Measurements from ENCODE around the gene TMF1. TPM values are rescaled to one million over a fixed set of nuclear protein-coding genes. Genes with fewer than 3 reads are reported as not detected.

Gene TMF1
- total and polyA plus RNA-seq, 7 experiments from 2014 or later = 36.1 to 71.8 (median 47.7) TPM

GRCh38 chr3:69032142-69032541 is 20.0 kb downstream of the TMF1 start:
- no peaks in the 10 kb centered on the region for H3K4me1 ChIP-seq (ENCODE audit: control insufficient read depth in 2 of 2, insufficient read depth in 2 of 2, low read length in 2 of 2)
- H3K9me3 ChIP-seq (ENCODE audit: control insufficient read depth in 2 of 3, low read length in 3 of 3) = no peaks in the 10 kb centered on the region
- DNase-seq = no peak
- Mint-ChIP-seq H3K27ac (peak overlapping the region in 1 of 9 donors; percentile 52), H3K9me3 (no peaks in the 10 kb centered on the region), H3K4me3 (no peak overlapping the region), H3K27me3 (no peaks in the 10 kb centered on the region), H3K36me3 (peaks cover 9 to 53% (median 43%) of the 10 kb centered on the region in 5 donors), H3K4me1 (peaks cover 0 to 24% (median 3%) of the 10 kb centered on the region in 7 donors)
- peaks cover 5 to 74% (median 48%) of the 10 kb centered on the region in 3 experiments for H3K36me3 ChIP-seq (ENCODE audit: control insufficient read depth in 2 of 3, insufficient read depth in 3 of 3, low read length in 3 of 3)
- no peak overlapping the region for H3K27ac ChIP-seq (ENCODE audit: low read depth, low read length)
- intact Hi-C loops (cut with micrococcal nuclease) = loop anchor here in 1 of 2 donors (10.0 kb wide), 1 partner anchor 153 kb away; no protein-coding TSS in a partner anchor
- ATAC-seq = no peak
- no peak overlapping the region for H3K4me3 ChIP-seq (ENCODE audit: low read length)
- POLR2A ChIA-PET = interaction anchor here (0.8 kb wide), 1 partner anchor 11 kb away, joined by 4 read pairs; no protein-coding TSS in a partner anchor
- H3K27me3 ChIP-seq (ENCODE audit: control insufficient read depth in 2 of 2, insufficient read depth in 2 of 2, low read length in 2 of 2) = no peaks in the 10 kb centered on the region
- CTCF ChIA-PET = interaction anchor here (0.6 kb wide), 1 partner anchor 292 kb away, joined by 4 read pairs; no protein-coding TSS in a partner anchor

GRCh38 chr3:69031635-69032034 is 20.5 kb downstream of the TMF1 start:
- intact Hi-C loops (cut with micrococcal nuclease) = loop anchor here in 1 of 2 donors (10.0 kb wide), 1 partner anchor 153 kb away; no protein-coding TSS in a partner anchor
- Mint-ChIP-seq H3K4me1 (peaks cover 0 to 21% (median 3%) of the 10 kb centered on the region in 7 donors), H3K9me3 (no peaks in the 10 kb centered on the region), H3K4me3 (no peak overlapping the region), H3K27ac (no peak overlapping the region), H3K36me3 (peaks cover 9 to 56% (median 42%) of the 10 kb centered on the region in 5 donors), H3K27me3 (no peaks in the 10 kb centered on the region)
- no peak for DNase-seq
- Histone ChIP-seq H3K27ac (ENCODE audit: low read depth, low read length) (no peak overlapping the region), H3K27me3 (ENCODE audit: control insufficient read depth in 2 of 2, insufficient read depth in 2 of 2, low read length in 2 of 2) (no peaks in the 10 kb centered on the region), H3K4me3 (ENCODE audit: low read length) (no peak overlapping the region), H3K9me3 (ENCODE audit: control insufficient read depth in 2 of 3, low read length in 3 of 3) (no peaks in the 10 kb centered on the region), H3K4me1 (ENCODE audit: control insufficient read depth in 2 of 2, insufficient read depth in 2 of 2, low read length in 2 of 2) (no peaks in the 10 kb centered on the region), H3K36me3 (ENCODE audit: control insufficient read depth in 2 of 3, insufficient read depth in 3 of 3, low read length in 3 of 3) (peaks cover 5 to 70% (median 44%) of the 10 kb centered on the region in 3 experiments)
- ChIA-PET CTCF (no interaction called here), POLR2A (interaction anchor here (0.8 kb wide), 1 partner anchor 12 kb away, joined by 4 read pairs; no protein-coding TSS in a partner anchor)
- no peak for ATAC-seq

- Mint-ChIP-seq H3K27ac (no peak overlapping the region), H3K27me3 (no peaks in the 10 kb centered on the region), H3K9me3 (no peaks in the 10 kb centered on the region), H3K4me1 (peaks cover 0 to 8% (median 0%) of the 10 kb centered on the region in 7 donors), H3K36me3 (peaks cover 8 to 19% (median 16%) of the 10 kb centered on the region in 5 donors), H3K4me3 (no peak overlapping the region)
- no peak for DNase-seq
- Histone ChIP-seq H3K36me3 (ENCODE audit: control insufficient read depth in 2 of 3, insufficient read depth in 3 of 3, low read length in 3 of 3) (peaks cover 4 to 17% (median 9%) of the 10 kb centered on the region in 3 experiments), H3K4me1 (ENCODE audit: control insufficient read depth in 2 of 2, insufficient read depth in 2 of 2, low read length in 2 of 2) (no peaks in the 10 kb centered on the region), H3K4me3 (ENCODE audit: low read length) (no peak overlapping the region), H3K9me3 (ENCODE audit: control insufficient read depth in 2 of 3, low read length in 3 of 3) (no peaks in the 10 kb centered on the region), H3K27ac (ENCODE audit: low read depth, low read length) (no peak overlapping the region), H3K27me3 (ENCODE audit: control insufficient read depth in 2 of 2, insufficient read depth in 2 of 2, low read length in 2 of 2) (no peaks in the 10 kb centered on the region)
- ChIA-PET POLR2A (interaction anchor here (1.0 kb wide), 1 partner anchor 64 kb away, joined by 3 read pairs; the partner anchor contains the start of gene ARL6IP5), CTCF (no interaction called here)
- no peak for ATAC-seq
- intact Hi-C loops (cut with micrococcal nuclease) = no loop called here
These were observed 31.3 kb downstream of the TMF1 start for GRCh38 chr3:69020857-69021256.

GRCh38 chr3:69020424-69020823 is 31.7 kb downstream of the TMF1 start:
- intact Hi-C loops (cut with micrococcal nuclease) = no loop called here
- DNase-seq (no peak), ATAC-seq (no peak)
- no peaks in the 10 kb centered on the region for H3K9me3 ChIP-seq (ENCODE audit: control insufficient read depth in 2 of 3, low read length in 3 of 3)
- no peaks in the 10 kb centered on the region for H3K27me3 Mint-ChIP-seq
- peaks cover 4 to 13% (median 9%) of the 10 kb centered on the region in 3 experiments for H3K36me3 ChIP-seq (ENCODE audit: control insufficient read depth in 2 of 3, insufficient read depth in 3 of 3, low read length in 3 of 3)
- no peak overlapping the region for H3K4me3 Mint-ChIP-seq
- H3K4me3 ChIP-seq (ENCODE audit: low read length) = no peak overlapping the region
- no peaks in the 10 kb centered on the region for H3K9me3 Mint-ChIP-seq
- H3K27ac ChIP-seq (ENCODE audit: low read depth, low read length) = no peak overlapping the region
- no peaks in the 10 kb centered on the region for H3K4me1 ChIP-seq (ENCODE audit: control insufficient read depth in 2 of 2, insufficient read depth in 2 of 2, low read length in 2 of 2)
- POLR2A ChIA-PET = no interaction called here
- peaks cover 4 to 14% (median 12%) of the 10 kb centered on the region in 5 donors for H3K36me3 Mint-ChIP-seq
- no peaks in the 10 kb centered on the region for H3K27me3 ChIP-seq (ENCODE audit: control insufficient read depth in 2 of 2, insufficient read depth in 2 of 2, low read length in 2 of 2)
- peaks cover 0 to 8% (median 0%) of the 10 kb centered on the region in 7 donors for H3K4me1 Mint-ChIP-seq
- CTCF ChIA-PET = no interaction called here
- no peak overlapping the region for H3K27ac Mint-ChIP-seq

GRCh38 chr3:69016901-69017300 is 35.2 kb downstream of the TMF1 start:
- Histone ChIP-seq H3K4me3 (ENCODE audit: low read length) (no peak overlapping the region), H3K27ac (ENCODE audit: low read depth, low read length) (no peak overlapping the region), H3K9me3 (ENCODE audit: control insufficient read depth in 2 of 3, low read length in 3 of 3) (no peaks in the 10 kb centered on the region), H3K27me3 (ENCODE audit: control insufficient read depth in 2 of 2, insufficient read depth in 2 of 2, low read length in 2 of 2) (no peaks in the 10 kb centered on the region), H3K36me3 (ENCODE audit: control insufficient read depth in 2 of 3, insufficient read depth in 3 of 3, low read length in 3 of 3) (no peaks in the 10 kb centered on the region), H3K4me1 (ENCODE audit: control insufficient read depth in 2 of 2, insufficient read depth in 2 of 2, low read length in 2 of 2) (peaks cover 0 to 12% of the 10 kb centered on the region in 2 donors)
- ATAC-seq (no peak), DNase-seq (no peak)
- Mint-ChIP-seq H3K27ac (no peak overlapping the region), H3K27me3 (no peaks in the 10 kb centered on the region), H3K4me3 (no peak overlapping the region), H3K36me3 (peaks cover 0 to 10% (median 0%) of the 10 kb centered on the region in 5 donors), H3K4me1 (peaks cover 10 to 27% (median 20%) of the 10 kb centered on the region in 7 donors), H3K9me3 (peaks cover 0 to 1% (median 0%) of the 10 kb centered on the region in 11 donors)
- POLR2A ChIA-PET = no interaction called here
- CTCF ChIA-PET = no interaction called here
- intact Hi-C loops (cut with micrococcal nuclease) = loop anchor here in 1 of 2 donors (10.0 kb wide), 1 partner anchor 308 kb away; no protein-coding TSS in a partner anchor

- intact Hi-C loops (cut with micrococcal nuclease) = loop anchor here in 1 of 2 donors (10.0 kb wide), 1 partner anchor 309 kb away; no protein-coding TSS in a partner anchor
- Mint-ChIP-seq H3K27me3 (no peaks in the 10 kb centered on the region), H3K4me3 (no peak overlapping the region), H3K9me3 (peaks cover 0 to 1% (median 0%) of the 10 kb centered on the region in 11 donors), H3K4me1 (peaks cover 10 to 33% (median 23%) of the 10 kb centered on the region in 7 donors), H3K36me3 (peaks cover 0 to 10% (median 0%) of the 10 kb centered on the region in 5 donors), H3K27ac (peak overlapping the region in 1 of 9 donors; percentile 46)
- Histone ChIP-seq H3K4me1 (ENCODE audit: control insufficient read depth in 2 of 2, insufficient read depth in 2 of 2, low read length in 2 of 2) (peaks cover 0 to 12% of the 10 kb centered on the region in 2 donors), H3K27ac (ENCODE audit: low read depth, low read length) (no peak overlapping the region), H3K36me3 (ENCODE audit: control insufficient read depth in 2 of 3, insufficient read depth in 3 of 3, low read length in 3 of 3) (no peaks in the 10 kb centered on the region), H3K27me3 (ENCODE audit: control insufficient read depth in 2 of 2, insufficient read depth in 2 of 2, low read length in 2 of 2) (no peaks in the 10 kb centered on the region), H3K9me3 (ENCODE audit: control insufficient read depth in 2 of 3, low read length in 3 of 3) (no peaks in the 10 kb centered on the region), H3K4me3 (ENCODE audit: low read length) (no peak overlapping the region)
- ChIA-PET POLR2A (no interaction called here), CTCF (no interaction called here)
- DNase-seq = no peak
- ATAC-seq = no peak
These were observed 36.0 kb downstream of the TMF1 start for GRCh38 chr3:69016102-69016501.
